ENCODE data around the gene SLC7A1. TPM values are rescaled to one million over a fixed set of nuclear protein-coding genes. Genes with fewer than 3 reads are reported as not detected.

SLC7A1 gene
- total and polyA plus RNA-seq, 10 donors = 2.2 to 53.8 (median 20.6) TPM

DNA sequence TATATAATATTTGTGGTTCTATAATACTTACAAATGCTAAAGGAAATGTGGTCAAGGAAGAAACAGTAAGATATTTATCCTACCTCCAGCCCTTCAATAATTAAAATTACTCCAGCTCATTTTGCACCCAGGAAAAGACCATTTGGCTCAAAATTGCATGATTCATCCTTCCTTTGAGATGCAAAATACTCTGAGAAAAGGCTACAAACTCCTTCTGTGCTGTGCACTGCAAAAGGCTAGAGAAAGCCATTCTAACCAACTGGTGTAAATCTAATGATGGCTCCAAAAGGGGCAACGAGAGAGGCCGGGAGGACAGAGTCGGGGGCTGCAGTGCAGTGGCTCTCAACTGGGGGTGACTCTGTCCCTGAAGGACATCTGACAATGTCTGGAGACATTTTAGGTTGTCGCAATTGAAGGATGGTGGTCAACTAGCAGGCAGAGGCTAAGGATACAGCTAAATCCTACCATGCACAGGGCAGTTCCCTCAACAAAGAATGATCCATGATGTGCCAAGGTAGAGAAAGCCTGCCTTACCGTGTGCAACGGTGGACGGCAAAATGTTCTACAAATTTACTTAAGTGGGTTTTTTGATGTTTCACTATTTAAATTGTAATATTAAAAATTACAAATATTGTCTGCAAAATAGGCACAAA is 32.6 kb downstream of the SLC7A1 start:
- intact Hi-C loops (cut with DNase I; ENCODE audit: low total_unique reads) = no loop called here
- WGBS, 5 donors = 94 to 98% (median 96%) methylated on average over 7 of the region's 7 CpGs

DNA sequence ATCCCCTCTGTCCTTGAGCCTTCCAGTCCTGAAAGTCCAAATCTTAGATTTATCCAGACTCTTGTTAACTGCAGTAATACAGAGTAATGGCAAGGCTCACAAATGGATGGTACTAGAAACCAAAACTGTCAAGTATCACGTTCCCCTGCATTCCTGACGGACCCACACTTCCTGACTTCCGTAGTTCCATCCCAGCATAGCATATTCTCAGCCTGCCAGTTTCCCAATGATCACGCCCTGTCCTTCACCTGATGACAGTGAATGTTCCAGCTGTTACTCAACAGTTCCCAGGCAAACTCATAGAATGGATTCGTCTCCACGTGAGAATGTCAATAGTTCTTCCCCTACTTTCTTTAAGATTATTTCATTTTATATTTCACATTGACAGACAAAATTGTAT is 33.6 kb downstream of the SLC7A1 start:
- no peak for TF ChIP-seq CTCF (IDR thresholded peaks at IDR 0.05 in 8 of 11, conservative IDR thresholded peaks at IDR 0.05 in 3 of 11)
- peak in 1 of 3 donors; percentile 55 for TF ChIP-seq POLR2AphosphoS5 (IDR thresholded peaks at IDR 0.05)
- no peak for DNase-seq
- peaks cover 0 to 15% (median 5%) of the 10 kb centered on the region in 6 donors for H3K4me1 ChIP-seq
- 67 to 88% (median 70%) methylated on average over 6 of the region's 6 CpGs for WGBS, 5 donors
- H3K27ac ChIP-seq = peak overlapping the region in 2 of 8 donors; percentile 34 to 40
- intact Hi-C loops (cut with DNase I; ENCODE audit: low total_unique reads) = no loop called here
- H3K9me3 ChIP-seq = no peaks in the 10 kb centered on the region
- no peaks in the 10 kb centered on the region for H3K27me3 ChIP-seq (replicated peaks in 1 of 7)
- no peak overlapping the region for H3K4me3 ChIP-seq
- H3K36me3 ChIP-seq = no peaks in the 10 kb centered on the region

More for the DNA sequence above, 32.6 kb downstream of the SLC7A1 start:
- Histone ChIP-seq H3K9me3 (no peaks in the 10 kb centered on the region), H3K27ac (no peak overlapping the region), H3K36me3 (no peaks in the 10 kb centered on the region), H3K27me3 (replicated peaks in 1 of 7) (no peaks in the 10 kb centered on the region), H3K4me1 (peaks cover 0 to 15% (median 5%) of the 10 kb centered on the region in 6 donors), H3K4me3 (no peak overlapping the region)
- no peak for TF ChIP-seq POLR2A (IDR thresholded peaks at IDR 0.05)
- TF ChIP-seq POLR2AphosphoS5 (IDR thresholded peaks at IDR 0.05) = no peak
- TF ChIP-seq CTCF (IDR thresholded peaks at IDR 0.05 in 8 of 11, conservative IDR thresholded peaks at IDR 0.05 in 3 of 11) = no peak
- DNase-seq = no peak

DNA sequence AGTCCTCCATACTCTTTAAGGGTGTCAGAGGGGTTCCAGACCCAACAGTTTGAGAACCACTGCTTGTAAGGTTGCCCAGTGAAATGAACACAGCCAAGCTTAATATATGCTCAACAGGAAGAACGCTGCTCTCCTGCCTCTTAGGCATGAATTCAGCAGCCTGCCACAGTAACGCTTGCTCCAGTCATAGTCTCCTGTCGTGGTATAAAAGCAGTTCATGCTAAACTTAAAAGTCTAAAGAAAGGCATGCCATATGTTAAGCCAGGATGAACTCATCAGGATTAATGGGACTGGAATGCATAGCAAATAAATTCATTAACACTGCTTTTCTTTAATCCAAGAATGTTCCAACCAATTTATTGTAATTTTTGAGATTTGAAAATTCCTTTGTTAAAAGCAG is 38.7 kb downstream of the SLC7A1 start:
- 81 to 94% (median 93%) methylated on average over 3 of the region's 3 CpGs for WGBS, 5 donors
- Histone ChIP-seq H3K27ac (no peak overlapping the region), H3K27me3 (replicated peaks in 1 of 7) (no peaks in the 10 kb centered on the region), H3K36me3 (peaks cover 0 to 27% (median 15%) of the 10 kb centered on the region in 6 donors), H3K4me3 (no peak overlapping the region), H3K4me1 (peaks cover 0 to 2% (median 0%) of the 10 kb centered on the region in 6 donors), H3K9me3 (no peaks in the 10 kb centered on the region)
- TF ChIP-seq POLR2A (IDR thresholded peaks at IDR 0.05) = no peak
- TF ChIP-seq POLR2AphosphoS5 (IDR thresholded peaks at IDR 0.05) = no peak
- no peak for TF ChIP-seq CTCF (IDR thresholded peaks at IDR 0.05 in 8 of 11, conservative IDR thresholded peaks at IDR 0.05 in 3 of 11)
- intact Hi-C loops (cut with DNase I; ENCODE audit: low total_unique reads) = no loop called here
- no peak for DNase-seq

DNA sequence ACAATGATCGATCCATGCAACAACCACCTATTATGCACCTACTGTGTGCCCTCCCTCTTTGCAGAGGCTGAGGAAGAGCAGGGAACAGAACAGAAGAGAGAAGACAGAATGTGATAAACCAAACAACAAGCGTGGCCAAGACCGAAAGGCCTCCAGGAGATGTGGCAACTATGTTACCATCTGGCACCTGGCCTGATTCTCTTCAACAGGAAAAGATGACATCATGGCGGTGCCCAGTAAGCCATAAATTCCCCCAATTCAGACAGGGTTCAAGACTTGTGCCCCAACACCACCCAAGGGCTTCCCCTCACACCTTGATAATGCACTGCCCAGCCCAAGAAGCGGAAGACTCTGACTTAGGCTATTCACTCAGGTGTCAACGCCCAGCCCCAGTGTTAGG is 44.3 kb downstream of the SLC7A1 start:
- WGBS, 5 donors = 80 to 97% (median 84%) methylated on average over 6 of the region's 6 CpGs
- no peaks in the 10 kb centered on the region for H3K9me3 ChIP-seq
- peaks cover 0 to 25% (median 5%) of the 10 kb centered on the region in 6 donors for H3K4me1 ChIP-seq
- TF ChIP-seq POLR2A (IDR thresholded peaks at IDR 0.05) (no peak), CTCF (IDR thresholded peaks at IDR 0.05 in 8 of 11, conservative IDR thresholded peaks at IDR 0.05 in 3 of 11) (no peak), POLR2AphosphoS5 (IDR thresholded peaks at IDR 0.05) (no peak)
- no peaks in the 10 kb centered on the region for H3K27me3 ChIP-seq (replicated peaks in 1 of 7)
- intact Hi-C loops (cut with DNase I; ENCODE audit: low total_unique reads) = no loop called here
- peaks cover 0 to 69% (median 35%) of the 10 kb centered on the region in 6 donors for H3K36me3 ChIP-seq
- H3K4me3 ChIP-seq = no peak overlapping the region
- H3K27ac ChIP-seq = no peak overlapping the region
- no peak for DNase-seq

Data from spleen (tissue), 11 donors.